ENCODE data around the gene ACOX3. TPM values are rescaled to one million over a fixed set of nuclear protein-coding genes. Genes with fewer than 3 reads are reported as not detected.

ACOX3 gene
- total RNA-seq, 1 experiment from 2014 or later, result 21.0 TPM

DNA sequence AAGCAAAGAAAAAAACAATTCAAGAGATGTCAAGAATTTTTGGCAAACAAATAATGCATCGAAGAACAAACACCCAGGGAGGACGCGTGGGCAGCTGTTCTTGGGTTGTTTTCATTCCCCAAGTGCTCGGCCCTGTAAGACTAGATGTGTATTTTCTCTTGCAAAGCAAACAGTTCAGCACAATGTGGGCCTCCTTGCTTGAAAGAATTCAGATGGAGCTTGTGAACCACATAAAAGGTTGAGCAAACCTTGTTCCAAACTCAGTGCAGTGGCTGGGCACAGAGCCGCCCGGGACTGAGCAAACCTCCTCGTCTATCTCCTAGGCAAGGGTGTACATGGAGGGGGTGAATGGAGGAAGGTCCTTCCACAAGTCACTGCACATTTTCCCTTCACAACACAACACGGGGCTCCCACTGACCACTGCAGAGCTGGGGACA, 88.6 kb downstream of the ACOX3 start:
- no TSS peak for BruUV-seq (replicated peaks)
- ChIA-PET POLR2A (ENCODE audit: unreplicated experiment) (no interaction called here), CTCF (no interaction called here)
- no peaks in the 10 kb centered on the region for H3K36me3 ChIP-seq (ENCODE audit: low read depth)
- no peaks in the 10 kb centered on the region for H3K79me2 ChIP-seq (ENCODE audit: low read depth)
- H3K27me3 ChIP-seq (ENCODE audit: insufficient read depth, low read depth), result no peaks in the 10 kb centered on the region
- H4K20me1 ChIP-seq (ENCODE audit: insufficient read depth), result no peaks in the 10 kb centered on the region
- intact Hi-C loops (cut with micrococcal nuclease; ENCODE audit: unreplicated experiment), result loop anchor here (5.0 kb wide), 1 partner anchor 50 kb away; no protein-coding TSS in a partner anchor
- TF ChIP-seq EZH2 (IDR thresholded peaks at IDR 0.05; ENCODE audit: low read depth), result no peak
- TF ChIP-seq, protein P1, sequence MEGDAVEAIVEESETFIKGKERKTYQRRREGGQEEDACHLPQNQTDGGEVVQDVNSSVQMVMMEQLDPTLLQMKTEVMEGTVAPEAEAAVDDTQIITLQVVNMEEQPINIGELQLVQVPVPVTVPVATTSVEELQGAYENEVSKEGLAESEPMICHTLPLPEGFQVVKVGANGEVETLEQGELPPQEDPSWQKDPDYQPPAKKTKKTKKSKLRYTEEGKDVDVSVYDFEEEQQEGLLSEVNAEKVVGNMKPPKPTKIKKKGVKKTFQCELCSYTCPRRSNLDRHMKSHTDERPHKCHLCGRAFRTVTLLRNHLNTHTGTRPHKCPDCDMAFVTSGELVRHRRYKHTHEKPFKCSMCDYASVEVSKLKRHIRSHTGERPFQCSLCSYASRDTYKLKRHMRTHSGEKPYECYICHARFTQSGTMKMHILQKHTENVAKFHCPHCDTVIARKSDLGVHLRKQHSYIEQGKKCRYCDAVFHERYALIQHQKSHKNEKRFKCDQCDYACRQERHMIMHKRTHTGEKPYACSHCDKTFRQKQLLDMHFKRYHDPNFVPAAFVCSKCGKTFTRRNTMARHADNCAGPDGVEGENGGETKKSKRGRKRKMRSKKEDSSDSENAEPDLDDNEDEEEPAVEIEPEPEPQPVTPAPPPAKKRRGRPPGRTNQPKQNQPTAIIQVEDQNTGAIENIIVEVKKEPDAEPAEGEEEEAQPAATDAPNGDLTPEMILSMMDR (conservative IDR thresholded peaks at IDR 0.05), result no peak
- H3K4me1 ChIP-seq (replicated peaks; ENCODE audit: insufficient read depth), result peaks cover 38% of the 10 kb centered on the region
- H3K9me2 ChIP-seq (ENCODE audit: insufficient read depth), result no peaks in the 10 kb centered on the region
- H3K9me3 ChIP-seq (ENCODE audit: insufficient read depth, low read depth), result no peaks in the 10 kb centered on the region
- no peak overlapping the region for H3K27ac ChIP-seq
- H2AFZ ChIP-seq, result no peak overlapping the region
- no peak for DNase-seq
- H3K4me2 ChIP-seq, result no peak overlapping the region
- H3F3A ChIP-seq (ENCODE audit: insufficient read depth, low read depth), result peaks cover 23% of the 10 kb centered on the region
- no peak overlapping the region for H3K4me3 ChIP-seq

DNA sequence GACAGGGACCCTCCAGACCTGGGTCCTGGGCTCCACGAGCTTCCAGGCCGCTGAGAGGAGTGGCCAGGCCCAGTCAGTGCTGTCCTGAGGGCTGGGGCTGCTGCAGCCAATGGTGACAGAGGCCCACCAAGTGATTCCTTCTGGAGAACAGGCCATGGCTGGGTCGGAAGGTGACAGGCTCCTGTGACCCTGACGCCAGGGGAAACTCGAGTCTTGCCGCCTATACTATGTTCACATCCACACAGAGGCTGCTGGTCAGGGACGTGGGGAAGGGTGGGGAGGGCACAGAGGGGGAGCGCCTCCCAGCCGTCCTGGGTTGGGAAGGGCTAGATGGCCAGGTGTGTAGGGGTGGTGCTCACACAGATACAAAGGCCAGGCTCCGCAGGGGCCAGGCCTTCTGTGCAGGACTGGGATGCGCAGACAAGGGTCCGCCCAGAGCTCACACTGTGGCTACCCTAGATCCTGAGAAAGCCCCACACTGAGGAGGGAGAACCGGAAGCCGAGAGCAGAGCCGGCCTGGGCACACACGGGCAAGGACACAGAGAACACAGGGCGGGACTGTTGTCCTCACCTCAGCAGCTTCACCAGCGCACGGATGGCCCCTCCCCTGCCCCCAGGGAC, 89.6 kb downstream of the ACOX3 start:
- Histone ChIP-seq H3F3A (ENCODE audit: insufficient read depth, low read depth) (peaks cover 17% of the 10 kb centered on the region), H3K4me3 (no peak overlapping the region), H3K27me3 (ENCODE audit: insufficient read depth, low read depth) (no peaks in the 10 kb centered on the region), H3K27ac (no peak overlapping the region), H3K4me2 (no peak overlapping the region), H3K36me3 (ENCODE audit: low read depth) (no peaks in the 10 kb centered on the region), H3K4me1 (replicated peaks; ENCODE audit: insufficient read depth) (peaks cover 28% of the 10 kb centered on the region), H3K79me2 (ENCODE audit: low read depth) (no peaks in the 10 kb centered on the region), H2AFZ (no peak overlapping the region), H3K9me2 (ENCODE audit: insufficient read depth) (no peaks in the 10 kb centered on the region), H4K20me1 (ENCODE audit: insufficient read depth) (no peaks in the 10 kb centered on the region), H3K9me3 (ENCODE audit: insufficient read depth, low read depth) (no peaks in the 10 kb centered on the region)
- intact Hi-C loops (cut with micrococcal nuclease; ENCODE audit: unreplicated experiment), result loop anchor here (5.0 kb wide), 1 partner anchor 49 kb away; no protein-coding TSS in a partner anchor
- no peak for TF ChIP-seq EZH2 (IDR thresholded peaks at IDR 0.05; ENCODE audit: low read depth)
- TF ChIP-seq, protein P1 (conservative IDR thresholded peaks at IDR 0.05), result no peak
- POLR2A ChIA-PET (ENCODE audit: unreplicated experiment), result no interaction called here
- no TSS peak for BruUV-seq (replicated peaks)
- CTCF ChIA-PET, result interaction anchor here (0.6 kb wide), 1 partner anchor 52 kb away, joined by 3 read pairs; no protein-coding TSS in a partner anchor
- no peak for DNase-seq

DNA sequence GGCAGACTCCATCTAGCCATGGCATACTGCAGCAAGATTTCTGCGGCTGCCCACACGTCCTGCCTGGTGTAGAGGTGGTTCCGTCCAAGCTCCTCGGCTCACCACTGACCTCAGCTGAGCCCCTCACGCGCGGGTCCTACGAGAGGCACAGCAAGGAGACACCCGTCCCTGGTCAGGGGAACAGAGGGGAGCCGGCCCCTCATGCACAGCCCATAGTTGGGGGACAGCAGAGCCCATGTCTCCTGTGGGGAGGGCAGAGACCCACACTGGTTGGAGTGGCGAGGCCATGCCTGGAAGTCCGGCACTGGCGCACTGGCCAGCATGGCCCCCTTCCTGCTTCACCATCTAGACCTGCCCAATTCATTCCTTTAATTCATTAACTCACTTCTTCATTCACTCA, 90.2 kb downstream of the ACOX3 start:
- H2AFZ ChIP-seq, result no peak overlapping the region
- CTCF ChIA-PET, result no interaction called here
- no peaks in the 10 kb centered on the region for H3K9me3 ChIP-seq (ENCODE audit: insufficient read depth, low read depth)
- TF ChIP-seq EZH2 (IDR thresholded peaks at IDR 0.05; ENCODE audit: low read depth), result no peak
- TF ChIP-seq, protein P1 (conservative IDR thresholded peaks at IDR 0.05), result no peak
- no peaks in the 10 kb centered on the region for H3K27me3 ChIP-seq (ENCODE audit: insufficient read depth, low read depth)
- no peak for DNase-seq
- H3K79me2 ChIP-seq (ENCODE audit: low read depth), result no peaks in the 10 kb centered on the region
- H4K20me1 ChIP-seq (ENCODE audit: insufficient read depth), result no peaks in the 10 kb centered on the region
- peaks cover 23% of the 10 kb centered on the region for H3K4me1 ChIP-seq (replicated peaks; ENCODE audit: insufficient read depth)
- H3K4me3 ChIP-seq, result no peak overlapping the region
- intact Hi-C loops (cut with micrococcal nuclease; ENCODE audit: unreplicated experiment), result loop anchor here (5.0 kb wide), 1 partner anchor 48 kb away; no protein-coding TSS in a partner anchor
- H3K27ac ChIP-seq, result no peak overlapping the region
- H3K36me3 ChIP-seq (ENCODE audit: low read depth), result no peaks in the 10 kb centered on the region
- H3K9me2 ChIP-seq (ENCODE audit: insufficient read depth), result no peaks in the 10 kb centered on the region
- peaks cover 12% of the 10 kb centered on the region for H3F3A ChIP-seq (ENCODE audit: insufficient read depth, low read depth)
- no TSS peak for BruUV-seq (replicated peaks)
- POLR2A ChIA-PET (ENCODE audit: unreplicated experiment), result no interaction called here
- no peak overlapping the region for H3K4me2 ChIP-seq
